Measurements from ENCODE around the gene STK31.

- TF ChIP-seq CTCF (IDR thresholded peaks at IDR 0.05) (no peak), POLR2A (IDR thresholded peaks at IDR 0.05) (no peak)
These were observed 4.6 kb downstream of the STK31 start for GRCh38 chr7:23714579-23714978.
